DMS114 treated with DMSO at 0.1 percent for 48 hours (cell line): ENCODE data around the gene FAM76A.
"Not testable (repeated sequence)": the region's sequence is repeated elsewhere in the genome, so short reads cannot be mapped to it uniquely, and the experiment has no call there.

Experiments
- DNase-seq: peaks from one replicate; lab custom pipeline; 2025; ENCODE audit not compliant: unreplicated experiment; lab: John Stamatoyannopoulos, UW

Gene FAM76A

DNA sequence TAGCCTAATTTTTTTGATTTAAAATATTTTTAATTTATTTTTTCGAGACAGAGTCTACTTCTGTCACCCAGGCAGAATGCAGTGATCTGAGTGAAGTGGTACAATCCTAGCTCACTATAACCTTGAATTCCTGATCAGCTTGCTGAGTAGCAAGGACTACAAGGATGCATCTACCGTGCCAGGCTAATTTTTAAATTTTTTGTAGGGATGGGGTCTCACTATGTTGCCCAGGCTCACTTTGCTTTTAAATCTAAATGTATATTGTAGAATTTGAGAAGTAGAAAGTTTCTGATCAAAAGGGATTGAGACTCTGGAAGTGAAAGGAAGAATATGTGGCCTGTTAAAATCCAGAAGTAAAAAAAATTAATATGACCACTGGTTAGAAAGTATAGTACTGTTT is 48.9 kb downstream of the FAM76A start:
- no peak for DNase-seq

DNA sequence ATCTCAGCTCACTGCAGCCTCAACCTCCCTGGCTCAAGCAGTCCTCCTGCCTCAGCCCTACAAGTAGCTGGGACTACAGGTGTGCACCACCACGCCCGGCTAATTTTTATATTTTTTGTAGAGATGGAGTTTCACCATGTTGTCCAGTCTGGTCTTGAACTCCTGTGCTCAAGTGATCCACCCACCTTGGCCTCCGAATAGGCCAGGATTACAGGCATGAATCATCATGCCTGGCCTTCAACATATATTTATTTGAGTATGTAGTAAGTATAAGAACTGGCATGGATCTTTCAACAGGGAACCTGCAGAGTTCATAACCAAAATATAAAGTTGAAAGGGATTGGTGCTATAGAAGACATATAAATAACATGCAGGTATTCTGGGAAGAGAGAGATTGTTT is 49.6 kb downstream of the FAM76A start:
- DNase-seq, result not testable (repeated sequence)

DNA sequence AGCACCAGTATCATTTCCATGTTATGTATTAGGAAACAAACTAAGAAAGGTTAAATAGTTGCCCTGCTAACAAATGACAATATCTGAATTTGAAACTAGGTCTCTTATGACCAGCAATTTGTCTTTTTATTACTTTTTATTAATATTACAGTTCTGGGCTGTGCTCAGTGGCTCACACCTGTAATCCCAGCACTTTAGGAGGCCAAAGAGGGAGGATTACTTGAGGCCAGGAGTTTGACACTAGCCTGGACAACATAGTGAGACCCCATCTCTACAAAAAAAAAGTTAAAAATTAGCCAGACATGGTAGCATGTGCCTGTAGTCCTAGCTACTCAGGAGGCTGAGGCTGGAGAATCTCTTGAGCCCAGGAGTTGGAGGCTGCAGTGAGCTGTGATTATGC is 50.5 kb downstream of the FAM76A start:
- DNase-seq, result not testable (repeated sequence)

DNA sequence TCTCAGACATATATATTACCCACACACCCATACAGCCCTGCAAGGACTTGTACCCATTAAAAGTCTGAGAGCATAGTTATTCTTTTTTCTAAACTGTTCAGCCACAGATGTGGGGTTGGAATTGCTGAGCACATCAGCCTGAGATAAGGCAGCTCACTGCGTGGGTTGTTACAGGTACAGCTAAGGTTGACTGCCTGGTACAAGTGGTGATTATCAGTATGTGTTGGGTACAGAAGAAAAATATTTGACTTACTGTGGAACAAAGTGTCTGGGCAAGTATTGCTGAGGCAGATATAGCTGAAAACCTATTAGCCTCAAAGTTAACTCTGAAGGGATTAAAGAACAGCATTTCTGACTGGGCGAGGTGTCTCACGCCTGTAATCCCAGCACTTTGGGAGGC is 52.3 kb downstream of the FAM76A start:
- DNase-seq, result no peak

DNA sequence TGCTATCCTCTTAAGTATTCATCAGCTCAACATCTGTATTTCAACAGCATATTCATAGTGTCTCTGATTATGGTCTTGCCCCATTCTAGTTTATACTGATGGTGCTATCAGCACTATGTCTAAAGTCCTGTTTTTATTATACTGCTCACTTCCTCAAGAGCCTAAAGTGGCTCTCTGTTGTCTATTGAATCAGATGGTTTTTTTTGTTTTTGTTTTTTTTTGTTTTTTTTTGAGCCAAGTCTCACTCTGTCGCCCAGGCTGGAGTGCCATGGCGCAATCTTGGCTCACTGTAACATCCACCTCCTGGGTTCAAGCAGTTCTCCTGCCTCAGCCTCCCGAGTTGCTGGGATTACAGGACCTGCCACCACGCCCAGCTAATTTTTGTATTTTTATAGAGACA is 53.4 kb downstream of the FAM76A start:
- no peak for DNase-seq

DNA sequence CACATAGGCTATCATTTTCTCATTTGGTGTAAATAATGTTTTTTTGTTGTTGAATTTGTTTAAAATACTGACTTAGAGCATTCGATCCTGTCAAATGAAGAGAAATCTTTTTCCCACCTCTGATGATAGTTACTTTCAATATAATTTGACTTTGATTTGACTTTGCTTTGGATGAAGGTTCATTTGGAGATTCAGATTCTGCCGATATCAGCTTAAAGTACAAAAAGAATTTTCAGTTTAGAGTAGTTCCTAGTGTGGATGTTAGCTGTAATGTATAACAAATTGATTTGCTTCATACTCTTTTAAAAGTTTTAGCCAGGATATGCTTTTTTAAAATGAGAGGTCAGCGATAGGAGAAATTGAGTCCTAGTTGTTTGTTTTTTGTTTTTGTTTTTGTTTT is 57.2 kb downstream of the FAM76A start:
- no peak for DNase-seq

DNA sequence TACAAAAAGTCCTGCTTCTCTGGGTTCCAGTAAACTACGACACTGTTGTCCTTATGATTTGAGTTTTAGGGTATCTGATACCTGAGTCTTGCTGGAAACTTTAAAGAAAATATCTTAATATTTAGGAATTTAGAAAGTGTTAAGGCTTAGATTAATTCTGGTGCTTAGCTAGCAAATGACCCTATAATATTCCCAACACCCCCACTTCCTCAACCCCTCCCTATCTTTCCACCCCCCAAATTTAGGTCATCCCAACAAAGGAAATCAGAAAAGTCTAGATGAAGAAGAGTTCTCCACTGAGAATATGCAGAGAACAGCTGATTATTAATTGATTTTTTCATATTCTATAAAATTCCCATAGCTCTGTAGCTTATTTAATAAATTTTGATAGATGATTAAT is 58.9 kb downstream of the FAM76A start:
- no peak for DNase-seq

DNA sequence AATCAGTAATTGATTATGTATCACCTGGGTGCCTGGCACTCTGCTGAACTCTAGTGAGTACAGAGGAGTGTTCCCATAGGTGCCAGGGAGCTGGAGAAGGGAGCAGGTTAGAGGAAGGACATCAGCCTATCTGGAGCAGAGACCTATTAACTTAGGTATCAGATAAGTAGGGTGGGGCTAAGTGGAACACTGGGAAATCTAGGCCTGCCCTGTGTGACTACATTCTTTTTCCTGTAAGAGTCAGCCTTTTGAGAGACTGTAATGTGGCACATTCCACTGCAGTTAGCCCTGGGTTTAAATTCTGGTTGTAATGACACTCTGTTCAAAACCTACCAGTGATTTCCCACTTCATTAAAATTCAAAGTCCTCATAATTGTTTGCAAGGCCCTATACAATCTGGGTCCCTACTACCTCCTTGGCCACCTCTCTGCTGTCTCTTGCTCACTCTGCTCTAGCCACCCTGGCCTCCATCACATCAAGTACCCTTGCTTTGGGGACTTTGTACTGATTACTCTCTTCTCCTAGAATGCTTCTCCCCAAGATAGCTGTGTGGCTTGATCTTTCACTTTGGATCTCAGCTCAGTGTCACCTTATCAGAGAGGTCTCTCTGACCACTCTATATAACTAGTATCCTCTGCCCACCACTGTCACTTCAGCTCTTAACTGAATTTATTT is 60.2 kb downstream of the FAM76A start:
- DNase-seq, result no peak

DNA sequence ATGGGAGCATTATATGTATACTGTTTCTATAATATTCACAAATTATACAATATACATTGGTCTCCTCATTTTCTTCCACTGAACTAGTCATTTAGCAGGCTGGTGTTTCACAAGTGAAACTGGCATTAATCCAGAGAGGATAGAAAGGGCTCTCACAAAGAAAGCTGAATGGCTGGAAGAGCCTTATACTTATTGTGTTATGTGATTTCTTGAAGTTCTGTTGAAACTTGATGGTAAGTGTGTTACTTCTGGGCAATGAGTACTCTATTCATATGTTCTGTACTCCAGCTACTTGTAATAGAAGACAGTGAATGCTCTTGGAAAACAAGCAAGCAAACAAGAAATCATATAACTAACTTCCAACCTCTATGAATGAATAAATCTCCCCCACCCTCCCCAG is 62.1 kb downstream of the FAM76A start:
- DNase-seq, result no peak

DNA sequence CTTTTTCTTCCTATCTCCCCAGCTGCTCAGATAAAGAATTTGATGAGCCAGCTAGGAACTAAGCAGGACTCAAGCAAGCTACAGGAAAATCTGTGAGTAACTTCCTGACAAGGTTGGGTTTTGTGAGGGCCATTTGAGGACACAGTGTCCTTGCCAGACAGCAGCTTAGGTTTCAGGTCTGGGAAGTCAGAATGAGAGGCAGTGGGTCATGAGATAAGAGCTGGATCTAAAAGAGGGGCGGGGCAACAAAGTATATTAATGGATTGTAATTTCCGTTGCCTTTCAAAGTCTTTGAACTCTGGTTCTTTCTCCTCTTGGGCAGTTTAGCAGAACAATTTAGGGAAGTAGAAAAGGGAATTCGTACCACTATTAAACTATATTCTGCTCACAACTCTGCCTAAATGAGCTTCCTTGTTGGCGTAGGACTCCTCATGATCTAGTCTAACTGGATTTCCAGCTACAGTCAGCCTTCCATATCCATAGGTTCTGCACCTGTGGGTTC is 63.8 kb downstream of the FAM76A start:
- no peak for DNase-seq

DNA sequence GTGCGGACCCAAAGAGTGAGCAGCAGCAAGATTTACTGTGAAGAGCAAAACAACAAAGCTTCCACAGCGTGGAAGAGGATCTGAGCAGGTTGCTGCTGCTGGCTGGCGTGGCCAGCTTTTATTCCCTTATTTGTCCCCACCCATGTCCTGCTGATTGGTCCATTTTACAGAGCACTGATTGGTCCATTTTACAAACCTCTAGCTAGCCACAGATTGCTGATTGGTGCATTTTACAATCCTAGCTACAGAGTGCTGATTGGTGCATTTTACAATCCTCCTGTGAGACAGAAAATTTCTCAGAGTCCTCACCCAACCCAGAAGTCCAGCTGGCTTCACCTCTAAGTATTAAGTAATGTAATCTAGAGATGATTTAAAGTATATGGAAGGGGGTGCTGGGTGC is 64.5 kb downstream of the FAM76A start:
- not testable (repeated sequence) for DNase-seq

DNA sequence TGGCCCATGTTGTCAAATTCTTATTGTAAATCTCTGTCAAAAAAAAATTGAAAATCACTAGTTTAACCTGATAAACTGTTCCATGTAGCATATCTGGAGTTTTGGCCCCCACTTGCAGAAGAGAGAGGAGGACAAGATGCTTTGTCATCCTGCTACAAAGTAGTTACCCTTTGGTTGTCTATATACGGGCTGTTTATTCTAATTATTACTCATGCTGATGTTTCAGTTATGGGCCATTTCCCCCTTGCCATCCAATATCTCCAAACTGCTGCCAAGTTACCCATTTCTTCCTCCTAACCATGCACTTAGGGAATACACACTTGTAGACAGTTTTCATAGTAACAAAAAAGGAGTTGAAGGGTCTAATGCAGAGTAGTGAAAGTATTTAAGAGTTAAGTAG is 69.8 kb downstream of the FAM76A start:
- no peak for DNase-seq

DNA sequence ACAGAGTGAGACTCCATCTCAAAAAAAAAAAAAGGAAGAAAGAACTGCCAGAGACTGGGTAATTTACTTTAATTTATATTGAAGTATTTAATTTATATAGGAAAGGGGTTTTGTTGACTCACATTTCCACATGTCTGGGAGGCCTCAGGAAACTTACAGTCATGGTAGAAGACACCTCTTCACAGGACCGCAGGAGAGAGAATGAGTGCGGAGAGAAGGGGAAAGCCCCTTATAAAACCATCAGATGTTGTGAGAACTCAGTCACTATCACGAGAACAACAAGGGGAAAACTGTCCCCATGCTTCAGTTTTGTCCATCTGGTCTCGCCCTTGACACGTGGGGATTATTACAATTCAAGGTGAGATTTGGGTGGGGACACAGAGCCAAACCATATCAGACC is 79.0 kb downstream of the FAM76A start:
- DNase-seq, result no peak

DNA sequence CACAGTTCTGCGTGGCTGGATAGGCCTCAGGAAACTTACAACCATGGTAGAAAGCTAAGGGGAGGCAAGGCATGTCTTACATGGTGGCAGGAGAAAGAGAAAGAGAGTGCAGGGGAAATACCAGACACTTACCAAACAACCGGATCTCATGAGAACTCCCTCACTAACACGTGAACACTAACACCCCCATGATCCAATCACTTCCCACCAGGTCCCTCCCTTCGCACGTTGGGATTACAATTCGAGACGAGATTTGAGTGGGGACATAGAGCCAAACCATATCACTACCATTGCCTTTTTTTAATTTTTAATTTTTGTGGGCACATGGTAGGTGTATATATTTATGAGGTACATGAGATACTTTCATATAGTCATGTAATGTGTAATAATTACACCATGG is 81.0 kb downstream of the FAM76A start:
- DNase-seq, result no peak

DNA sequence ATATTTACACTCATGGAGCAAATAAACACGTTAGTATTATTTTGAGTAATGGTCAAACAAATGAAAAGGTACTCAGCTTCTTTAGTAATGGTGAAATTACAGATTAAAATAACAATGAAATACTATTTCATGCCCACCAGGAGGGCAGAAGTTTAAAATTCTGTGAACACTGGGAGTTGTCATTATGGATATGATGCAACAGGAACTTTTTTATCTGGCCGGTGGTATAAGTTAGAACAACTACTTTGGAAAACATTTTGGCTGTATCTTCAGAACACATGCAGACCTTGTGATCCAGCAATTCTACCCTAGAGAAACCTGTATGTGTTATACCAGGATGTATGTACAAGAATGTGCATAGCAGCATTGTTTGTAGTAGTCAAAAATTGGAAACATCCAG is 81.6 kb downstream of the FAM76A start:
- no peak for DNase-seq

DNA sequence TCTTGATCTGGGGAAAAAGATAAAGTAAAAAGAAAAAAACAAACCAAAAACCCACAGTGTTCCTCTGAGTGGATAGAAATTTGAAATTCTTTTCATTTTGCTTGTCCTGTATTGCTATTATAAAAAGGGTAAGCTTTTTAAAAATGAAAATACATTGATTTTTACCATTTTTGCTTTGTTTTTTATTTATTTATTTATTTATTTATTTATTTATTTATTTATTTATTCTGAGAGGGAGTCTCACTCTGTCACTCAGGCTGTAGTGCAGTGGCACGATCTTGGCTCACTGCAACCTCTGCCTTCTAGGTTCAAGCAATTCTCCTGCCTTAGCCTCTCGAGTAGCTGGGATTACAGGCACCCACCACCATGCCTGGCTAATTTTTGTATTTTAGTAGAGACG is 82.4 kb downstream of the FAM76A start:
- not testable (repeated sequence) for DNase-seq

DNA sequence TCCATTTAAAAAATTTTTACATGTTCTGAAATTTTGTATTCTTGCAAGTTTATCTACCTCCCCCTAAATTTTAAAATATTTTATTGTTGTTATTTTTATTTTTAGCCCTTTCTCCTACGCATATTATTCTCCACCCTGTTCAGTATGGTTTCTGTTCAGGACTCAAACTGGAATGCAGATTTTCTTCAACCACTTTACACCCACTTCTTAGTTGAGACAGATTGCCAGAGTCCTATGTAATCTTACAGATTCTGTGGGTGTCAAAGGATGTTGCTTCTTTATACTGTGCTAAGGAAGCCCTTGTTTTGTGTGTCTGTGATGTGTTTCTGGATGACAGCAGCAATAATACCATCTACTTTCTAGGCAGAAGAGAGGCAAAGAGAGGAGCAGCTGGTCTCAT is 84.1 kb downstream of the FAM76A start:
- no peak for DNase-seq

DNA sequence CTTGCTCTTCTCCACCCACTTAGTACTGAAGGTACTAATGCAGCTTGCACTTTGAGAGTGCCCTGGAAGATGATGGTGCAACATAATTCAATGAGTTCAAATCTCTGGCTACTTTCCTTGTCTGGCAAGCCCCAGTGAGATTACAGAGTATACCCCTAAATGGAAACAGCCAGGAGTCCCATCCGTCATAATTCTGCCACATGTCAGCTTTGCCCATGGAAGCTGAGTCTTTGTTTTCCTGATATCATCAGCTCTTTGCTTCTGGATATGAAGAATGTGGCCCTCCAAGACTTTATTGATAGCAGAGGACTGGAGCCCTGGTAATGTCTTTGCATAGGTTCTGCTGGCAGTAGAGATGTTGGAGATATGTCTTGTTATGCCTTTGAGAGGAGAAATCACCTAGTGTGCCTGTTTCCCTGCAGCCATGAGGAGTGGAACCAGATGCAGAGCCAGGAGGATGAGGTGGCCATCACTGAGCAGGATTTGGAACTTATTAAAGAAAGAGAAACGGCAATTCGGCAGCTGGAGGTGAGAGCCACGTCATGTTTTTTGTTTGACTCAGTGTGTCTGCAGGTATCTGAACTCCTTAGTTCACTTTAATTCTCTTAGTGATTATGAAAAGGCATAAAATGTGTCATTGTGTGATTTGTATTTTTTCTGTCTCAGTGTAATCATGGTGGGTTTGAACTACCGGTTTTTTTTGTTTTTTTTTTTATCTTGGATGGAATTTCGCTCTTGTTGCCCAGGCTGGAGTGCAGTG is 86.2 kb downstream of the FAM76A start:
- no peak for DNase-seq
